Osteoblast (primary cell): ENCODE results near the gene NCAM2. TPM values are rescaled to one million over a fixed set of nuclear protein-coding genes. Genes with fewer than 3 reads are reported as not detected.

Experiments used
- DNase-seq: peaks from one replicate; pipeline ENCODE4 v3.0.0; 2011; ENCODE audit warnings: low spot score, mixed read lengths; ENCODE audit not compliant: insufficient read length; ENCODE audit errors: missing footprints
- H2AFZ ChIP-seq: 2 replicates; pipeline ENCODE4 v1.6.0; 2011; ENCODE audit warnings: mild to moderate bottlenecking, low read length
- H3K27ac ChIP-seq: 2 replicates; pipeline ENCODE4 v1.5.1; 2011; ENCODE audit warnings: mild to moderate bottlenecking, low read depth, low read length, moderate library complexity
- H3K27me3 ChIP-seq: 2 replicates; pipeline ENCODE4 v1.6.0; 2012; ENCODE audit warnings: mild to moderate bottlenecking, control low read depth, inconsistent platforms, low read length, moderate library complexity; ENCODE audit not compliant: insufficient read depth
- H3K36me3 ChIP-seq: 2 replicates; pipeline ENCODE4 v1.5.1; 2011; ENCODE audit warnings: mild to moderate bottlenecking, low read length, control low read depth, moderate library complexity; ENCODE audit not compliant: insufficient read depth
- H3K4me1 ChIP-seq: 2 replicates; pipeline ENCODE4 v1.5.1; 2011; ENCODE audit warnings: mild to moderate bottlenecking, low read length, control low read depth, moderate library complexity; ENCODE audit not compliant: insufficient read depth
- H3K4me2 ChIP-seq: 2 replicates; pipeline ENCODE4 v1.6.0; 2011; ENCODE audit warnings: mild to moderate bottlenecking, low read length; ENCODE audit not compliant: insufficient read depth
- H3K4me3 ChIP-seq: fragments of 200-600 bp; sonication (generic); 3 replicates; pipeline ENCODE4 v1.5.1; 2012; ENCODE audit warnings: mild to moderate bottlenecking, low read length, inconsistent platforms; ENCODE audit not compliant: insufficient read depth
- H3K79me2 ChIP-seq: 2 replicates; pipeline ENCODE4 v1.6.0; 2012; ENCODE audit warnings: mild to moderate bottlenecking, low read length, control low read depth, inconsistent platforms; ENCODE audit not compliant: insufficient read depth
- H3K9me3 ChIP-seq: 2 replicates; pipeline ENCODE4 v1.5.1; 2011; ENCODE audit warnings: low read depth, low read length, control low read depth
- H4K20me1 ChIP-seq: 2 replicates; pipeline ENCODE4 v1.6.0; 2012; ENCODE audit warnings: mild to moderate bottlenecking, low read length, control low read depth; ENCODE audit not compliant: insufficient read depth
- total RNA-seq: library from RNA; depleted of rRNA; stranded (reverse); fragments of >200 nt; gene quantifications from 2 replicates; pipeline ENCODE4 v1.2.3, GENCODE V29; 2012
- TF ChIP-seq, protein P1 (sequence below): IDR thresholded peaks from 2 replicates; pipeline ENCODE4 v1.5.1; 2011; ENCODE audit warnings: mild to moderate bottlenecking, low read depth, low read length, moderate library complexity; ENCODE audit errors: extremely low read depth

The NCAM2 gene
- total RNA-seq, 1 donor: 8.0 TPM

DNA sequence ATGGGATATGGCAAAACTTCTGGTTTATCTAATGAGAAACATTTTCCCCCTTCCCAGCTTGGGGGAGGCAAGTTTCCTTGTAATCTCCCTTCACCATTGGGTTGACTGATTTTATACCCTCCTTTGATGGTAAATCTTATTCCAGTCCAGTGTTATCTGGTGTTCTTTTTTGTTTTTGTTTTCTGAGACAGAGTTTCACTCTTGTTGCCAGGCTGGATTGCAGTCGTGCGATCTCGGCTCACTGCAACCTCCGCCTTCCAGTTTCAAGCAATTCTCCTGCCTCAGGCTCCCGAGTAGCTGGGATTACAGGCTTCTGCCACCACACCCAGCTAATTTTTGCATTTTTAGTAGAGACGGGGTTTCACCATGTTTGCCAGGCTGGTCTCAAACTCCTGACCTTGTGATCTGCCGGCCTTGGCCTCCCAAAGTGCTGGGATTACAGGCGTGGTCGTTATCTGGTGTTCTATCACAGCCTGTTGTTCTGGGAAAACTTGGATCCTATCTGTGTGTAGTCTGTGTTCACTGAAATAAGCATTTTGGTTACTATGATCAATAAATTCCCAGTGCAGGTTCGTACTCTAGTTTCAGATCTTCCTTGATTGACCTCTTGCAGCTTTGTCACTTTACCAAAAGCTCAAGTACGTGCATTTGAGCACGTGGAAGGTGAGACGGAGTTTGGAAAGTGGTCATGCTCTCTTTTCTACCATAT is 281.1 kb downstream of the NCAM2 start:
- Histone ChIP-seq H3K9me3 (no peaks in the 10 kb centered on the region), H3K79me2 (no peaks in the 10 kb centered on the region), H3K4me1 (no peaks in the 10 kb centered on the region), H3K4me2 (no peak overlapping the region), H2AFZ (no peak overlapping the region), H3K27me3 (no peaks in the 10 kb centered on the region), H3K4me3 (no peak overlapping the region), H4K20me1 (no peaks in the 10 kb centered on the region), H3K36me3 (no peaks in the 10 kb centered on the region), H3K27ac (no peak overlapping the region)
- TF ChIP-seq, protein P1, sequence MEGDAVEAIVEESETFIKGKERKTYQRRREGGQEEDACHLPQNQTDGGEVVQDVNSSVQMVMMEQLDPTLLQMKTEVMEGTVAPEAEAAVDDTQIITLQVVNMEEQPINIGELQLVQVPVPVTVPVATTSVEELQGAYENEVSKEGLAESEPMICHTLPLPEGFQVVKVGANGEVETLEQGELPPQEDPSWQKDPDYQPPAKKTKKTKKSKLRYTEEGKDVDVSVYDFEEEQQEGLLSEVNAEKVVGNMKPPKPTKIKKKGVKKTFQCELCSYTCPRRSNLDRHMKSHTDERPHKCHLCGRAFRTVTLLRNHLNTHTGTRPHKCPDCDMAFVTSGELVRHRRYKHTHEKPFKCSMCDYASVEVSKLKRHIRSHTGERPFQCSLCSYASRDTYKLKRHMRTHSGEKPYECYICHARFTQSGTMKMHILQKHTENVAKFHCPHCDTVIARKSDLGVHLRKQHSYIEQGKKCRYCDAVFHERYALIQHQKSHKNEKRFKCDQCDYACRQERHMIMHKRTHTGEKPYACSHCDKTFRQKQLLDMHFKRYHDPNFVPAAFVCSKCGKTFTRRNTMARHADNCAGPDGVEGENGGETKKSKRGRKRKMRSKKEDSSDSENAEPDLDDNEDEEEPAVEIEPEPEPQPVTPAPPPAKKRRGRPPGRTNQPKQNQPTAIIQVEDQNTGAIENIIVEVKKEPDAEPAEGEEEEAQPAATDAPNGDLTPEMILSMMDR: no peak
- no peak for DNase-seq

DNA sequence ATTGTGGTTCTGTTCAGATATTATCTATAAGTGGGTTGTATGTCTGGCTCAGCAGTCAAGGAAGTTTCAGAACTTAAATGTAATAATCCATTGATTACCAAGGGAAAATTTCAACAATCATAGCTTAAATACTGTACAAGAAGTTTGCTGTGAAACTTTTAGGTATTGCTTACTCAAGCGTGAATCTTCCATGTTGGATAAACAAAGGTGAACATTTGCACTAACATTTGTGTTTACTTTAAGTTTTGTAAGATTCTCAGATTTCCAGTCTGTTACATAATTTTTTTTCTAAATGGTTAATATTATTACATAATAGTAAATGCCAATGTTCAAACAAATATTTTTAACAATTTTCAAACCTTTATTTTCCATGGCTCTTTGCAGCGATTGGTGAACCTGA is 285.6 kb downstream of the NCAM2 start:
- no peaks in the 10 kb centered on the region for H3K9me3 ChIP-seq
- no peak for DNase-seq
- TF ChIP-seq, protein P1: no peak

DNA sequence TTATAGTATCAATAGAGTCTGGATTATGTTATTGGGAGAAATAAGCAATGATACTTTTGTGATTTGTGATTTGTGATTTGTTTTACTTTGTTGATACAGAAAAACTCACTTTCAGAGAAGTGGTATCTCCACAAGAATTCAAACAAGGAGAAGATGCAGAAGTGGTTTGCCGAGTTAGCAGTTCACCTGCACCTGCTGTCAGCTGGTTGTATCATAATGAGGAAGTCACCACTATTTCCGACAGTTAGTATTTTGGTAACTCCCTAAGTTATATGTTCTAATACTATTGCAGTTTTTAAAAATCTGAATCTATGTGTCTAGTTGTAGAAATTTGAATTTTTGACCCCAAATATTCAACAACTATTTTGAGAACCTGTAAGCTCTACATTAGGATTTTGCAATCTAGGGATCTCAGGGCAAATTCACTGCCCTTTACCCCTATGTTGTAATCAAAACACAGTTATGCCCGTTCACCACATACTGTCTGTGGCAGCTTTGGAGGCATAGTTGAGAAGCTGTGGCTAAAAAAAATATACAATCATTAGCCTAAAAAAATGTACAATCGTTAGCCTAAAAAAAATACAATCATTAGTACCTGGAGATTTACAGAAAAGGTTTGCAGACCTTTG is 288.1 kb downstream of the NCAM2 start:
- no peaks in the 10 kb centered on the region for H4K20me1 ChIP-seq
- no peaks in the 10 kb centered on the region for H3K79me2 ChIP-seq
- no peak overlapping the region for H3K4me2 ChIP-seq
- H3K36me3 ChIP-seq: no peaks in the 10 kb centered on the region
- H3K27me3 ChIP-seq: no peaks in the 10 kb centered on the region
- no peak overlapping the region for H2AFZ ChIP-seq
- no peak overlapping the region for H3K4me3 ChIP-seq
- H3K4me1 ChIP-seq: no peaks in the 10 kb centered on the region
- no peaks in the 10 kb centered on the region for H3K9me3 ChIP-seq
- H3K27ac ChIP-seq: no peak overlapping the region
- no peak for DNase-seq
- TF ChIP-seq, protein P1: no peak

More for the DNA sequence above, 285.6 kb downstream of the NCAM2 start:
- Histone ChIP-seq H3K36me3 (no peaks in the 10 kb centered on the region), H2AFZ (no peak overlapping the region), H3K4me2 (no peak overlapping the region), H3K79me2 (no peaks in the 10 kb centered on the region), H3K27me3 (no peaks in the 10 kb centered on the region), H3K4me3 (no peak overlapping the region), H3K4me1 (no peaks in the 10 kb centered on the region), H3K27ac (no peak overlapping the region), H4K20me1 (no peaks in the 10 kb centered on the region)

DNA sequence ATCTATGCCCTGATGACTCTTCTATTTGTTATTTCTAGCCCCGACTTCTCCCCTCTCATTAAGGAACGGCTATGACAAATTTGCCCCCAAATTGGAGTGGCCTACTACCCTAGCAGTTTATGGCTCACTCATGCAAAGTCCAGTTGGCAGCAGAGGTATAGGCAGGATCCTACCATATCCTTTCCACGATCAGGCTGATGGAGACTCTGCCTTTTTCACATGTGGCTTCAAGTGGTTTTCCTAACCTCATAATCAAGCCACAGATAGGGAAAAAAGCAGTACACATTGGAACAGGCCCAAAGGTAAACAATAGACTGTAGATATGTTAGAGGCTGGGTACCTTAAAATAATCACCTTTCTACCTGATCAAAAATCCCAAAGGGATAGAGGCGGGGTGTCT is 292.5 kb downstream of the NCAM2 start:
- H3K4me2 ChIP-seq: no peak overlapping the region
- no peaks in the 10 kb centered on the region for H3K27me3 ChIP-seq
- H2AFZ ChIP-seq: no peak overlapping the region
- H4K20me1 ChIP-seq: no peaks in the 10 kb centered on the region
- no peak overlapping the region for H3K4me3 ChIP-seq
- H3K27ac ChIP-seq: no peak overlapping the region
- no peak for DNase-seq
- no peaks in the 10 kb centered on the region for H3K4me1 ChIP-seq
- TF ChIP-seq, protein P1: no peak
- no peaks in the 10 kb centered on the region for H3K9me3 ChIP-seq
- no peaks in the 10 kb centered on the region for H3K79me2 ChIP-seq
- no peaks in the 10 kb centered on the region for H3K36me3 ChIP-seq
